WTC11 (cell line): ENCODE data around the gene MDFIC2. TPM values are rescaled to one million over a fixed set of nuclear protein-coding genes. Genes with fewer than 3 reads are reported as not detected.

Source experiments
- ATAC-seq: fragments of 200-7000 bp; cut with Tn5 transposase; 2 replicates; pipeline ENCODE4 v1.10.0; 2021; ENCODE audit warnings: mild to moderate bottlenecking, moderate library complexity
- CTCF ChIA-PET: fragments of 300-600 bp; sonication (Branson Sonifier 250); formaldehyde crosslinking; loops from one replicate; lab custom pipeline; 2021; ENCODE audit warnings: antibody characterized with exemption; lab: Charles Lee
- POLR2A ChIA-PET: fragments of 350-600 bp; sonication (Branson Sonifier 250); formaldehyde crosslinking; loops from one replicate; lab custom pipeline; 2021; ENCODE audit warnings: antibody characterized with exemption; lab: Charles Lee
- DNase-seq: peaks from one replicate; pipeline ENCODE4 v3.0.0; 2021; ENCODE audit warnings: low spot score
- H3K27ac Mint-ChIP-seq: 2 replicates; pipeline ENCODE4 v1.8.0; 2021; ENCODE audit warnings: mixed read lengths
- H3K27me3 Mint-ChIP-seq: 2 replicates; pipeline ENCODE4 v1.8.0; 2021; ENCODE audit warnings: low read depth, mild to moderate bottlenecking, moderate library complexity, mixed read lengths
- H3K36me3 Mint-ChIP-seq: 2 replicates; pipeline ENCODE4 v1.8.0; 2021; ENCODE audit warnings: mixed read lengths
- H3K4me1 Mint-ChIP-seq: 2 replicates; pipeline ENCODE4 v1.8.0; 2022; ENCODE audit warnings: mixed read lengths
- H3K4me3 Mint-ChIP-seq: 2 replicates; pipeline ENCODE4 v1.8.0; 2021; ENCODE audit warnings: mild to moderate bottlenecking, moderate library complexity, mixed read lengths
- H3K9me3 Mint-ChIP-seq: 2 replicates; pipeline ENCODE4 v1.8.0; 2021; ENCODE audit warnings: mixed read lengths
- ATF1 ChIP-seq: sonication (generic); formaldehyde crosslinking; IDR thresholded peaks from 2 replicates; pipeline ENCODE4 v1.8.1; 2023; ENCODE audit warnings: mild to moderate bottlenecking, moderate library complexity, missing genetic modification reagents
- ETV6 ChIP-seq: sonication (generic); formaldehyde crosslinking; IDR thresholded peaks from 2 replicates; pipeline ENCODE4 v1.8.1; 2022; ENCODE audit warnings: mild to moderate bottlenecking, missing genetic modification reagents
- FOXK1 ChIP-seq: sonication (generic); formaldehyde crosslinking; IDR thresholded peaks from 2 replicates; pipeline ENCODE4 v1.8.0; 2022; ENCODE audit warnings: mild to moderate bottlenecking, moderate library complexity, missing genetic modification reagents
- MXD4 ChIP-seq: fragments of 250-450 bp; sonication (Bioruptor Pico); IDR thresholded peaks from 2 replicates; pipeline ENCODE4 v1.8.0; 2021; ENCODE audit warnings: mild to moderate bottlenecking, moderate library complexity, borderline replicate concordance
- NFATC4 ChIP-seq: fragments of 250-450 bp; sonication (Bioruptor Pico); IDR thresholded peaks from 2 replicates; pipeline ENCODE4 v1.9.0; 2021; ENCODE audit warnings: mild to moderate bottlenecking
- NFE2L1 ChIP-seq: sonication (generic); formaldehyde crosslinking; IDR thresholded peaks from 2 replicates; pipeline ENCODE4 v1.8.1; 2023; ENCODE audit warnings: missing genetic modification reagents
- PRRX2 ChIP-seq: fragments of 250-450 bp; sonication (Bioruptor Pico); IDR thresholded peaks from 2 replicates; pipeline ENCODE4 v1.8.0; 2021; ENCODE audit warnings: mild to moderate bottlenecking
- SOX15 ChIP-seq: fragments of 250-450 bp; sonication (Bioruptor Pico); IDR thresholded peaks from 2 replicates; pipeline ENCODE4 v1.9.0; 2021; ENCODE audit warnings: mild to moderate bottlenecking
- TCF7 ChIP-seq: sonication (generic); formaldehyde crosslinking; IDR thresholded peaks from 2 replicates; pipeline ENCODE4 v1.8.0; 2022; ENCODE audit warnings: mild to moderate bottlenecking, low read depth, missing genetic modification reagents, moderate library complexity
- TEAD1 ChIP-seq: sonication (generic); formaldehyde crosslinking; IDR thresholded peaks from 2 replicates; pipeline ENCODE4 v1.8.0; 2022; ENCODE audit warnings: mild to moderate bottlenecking, missing genetic modification reagents
- ZNF121 ChIP-seq: sonication (generic); formaldehyde crosslinking; IDR thresholded peaks from 2 replicates; pipeline ENCODE4 v1.8.0; 2023; ENCODE audit warnings: missing genetic modification reagents
- ZNF138 ChIP-seq: sonication (generic); formaldehyde crosslinking; conservative IDR thresholded peaks from 2 replicates; pipeline ENCODE4 v1.8.1; 2022; ENCODE audit warnings: mild to moderate bottlenecking, moderate library complexity, missing genetic modification reagents
- ZNF317 ChIP-seq: sonication (generic); formaldehyde crosslinking; IDR thresholded peaks from 2 replicates; pipeline ENCODE4 v1.8.1; 2023; ENCODE audit warnings: low read depth, mild to moderate bottlenecking, moderate library complexity, missing genetic modification reagents, borderline replicate concordance
- ZNF396 ChIP-seq: fragments of 250-450 bp; sonication (Bioruptor Pico); IDR thresholded peaks from 2 replicates; pipeline ENCODE4 v1.8.0; 2021; ENCODE audit warnings: mild to moderate bottlenecking, moderate library complexity, borderline replicate concordance
- ZNF423 ChIP-seq: fragments of 250-450 bp; sonication (Bioruptor Pico); IDR thresholded peaks from 2 replicates; pipeline ENCODE4 v2.1.2; 2022; ENCODE audit warnings: mild to moderate bottlenecking, moderate library complexity
- total RNA-seq: library from RNA; stranded (reverse); gene quantifications from 3 replicates; pipeline ENCODE4 v1.2.3, GENCODE V29; 2021
- TF ChIP-seq, protein P1 (sequence below): sonication (generic); formaldehyde crosslinking; IDR thresholded peaks from 2 replicates; pipeline ENCODE4 v1.8.1; 2023; ENCODE audit warnings: mild to moderate bottlenecking, missing genetic modification reagents, borderline replicate concordance
- TF ChIP-seq, protein P2 (sequence below): fragments of 250-450 bp; sonication (Bioruptor Pico); IDR thresholded peaks from 2 replicates; pipeline ENCODE4 v1.8.0; 2021; ENCODE audit warnings: mild to moderate bottlenecking
- TF ChIP-seq, protein P3 (sequence below): sonication (generic); formaldehyde crosslinking; IDR thresholded peaks from 2 replicates; pipeline ENCODE4 v1.8.0; 2023; ENCODE audit warnings: mild to moderate bottlenecking, missing genetic modification reagents
- TF ChIP-seq, protein P4 (sequence below): sonication (generic); formaldehyde crosslinking; IDR thresholded peaks from 2 replicates; pipeline ENCODE4 v1.8.1; 2022; ENCODE audit warnings: mild to moderate bottlenecking, moderate library complexity, missing genetic modification reagents
- TF ChIP-seq, protein P5 (sequence below): sonication (generic); formaldehyde crosslinking; IDR thresholded peaks from 2 replicates; pipeline ENCODE4 v1.8.0; 2022; ENCODE audit warnings: mild to moderate bottlenecking, missing genetic modification reagents
- TF ChIP-seq, protein P6 (sequence below): sonication (generic); formaldehyde crosslinking; IDR thresholded peaks from 2 replicates; pipeline ENCODE4 v1.8.1; 2022; ENCODE audit warnings: low read depth, missing genetic modification reagents, borderline replicate concordance
- TF ChIP-seq, protein P7 (sequence below): fragments of 200-600 bp; IDR thresholded peaks from 2 replicates; pipeline ENCODE4 v1.8.0; 2022; ENCODE audit warnings: antibody characterized with exemption
- TF ChIP-seq, protein P8 (sequence below): sonication (generic); formaldehyde crosslinking; IDR thresholded peaks from 2 replicates; pipeline ENCODE4 v1.8.1; 2023; ENCODE audit warnings: mild to moderate bottlenecking, missing genetic modification reagents, moderate library complexity

The MDFIC2 gene
- total RNA-seq, 1 experiment from 2014 or later, result not detected

DNA sequence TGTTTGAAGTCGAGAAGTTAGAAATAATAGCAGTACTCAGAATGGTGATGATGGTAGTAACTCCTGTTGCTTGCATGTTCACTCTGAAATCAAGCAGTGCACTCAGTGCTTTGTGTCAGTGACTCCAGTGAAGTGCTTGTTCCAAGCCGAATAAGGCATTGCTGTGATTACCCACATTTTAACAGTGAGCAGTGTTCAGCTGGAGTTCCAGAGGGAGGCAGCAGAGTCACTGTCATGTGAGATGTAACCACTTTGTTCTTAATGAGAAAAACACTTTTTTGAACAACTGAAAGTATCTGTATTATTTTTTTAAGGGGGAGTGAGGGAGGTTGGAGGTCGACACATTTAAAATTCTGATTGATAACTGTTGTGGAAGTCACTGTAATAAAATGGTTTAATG, 3.7 kb downstream of the MDFIC2 start (continued):
- TF ChIP-seq, protein P1, sequence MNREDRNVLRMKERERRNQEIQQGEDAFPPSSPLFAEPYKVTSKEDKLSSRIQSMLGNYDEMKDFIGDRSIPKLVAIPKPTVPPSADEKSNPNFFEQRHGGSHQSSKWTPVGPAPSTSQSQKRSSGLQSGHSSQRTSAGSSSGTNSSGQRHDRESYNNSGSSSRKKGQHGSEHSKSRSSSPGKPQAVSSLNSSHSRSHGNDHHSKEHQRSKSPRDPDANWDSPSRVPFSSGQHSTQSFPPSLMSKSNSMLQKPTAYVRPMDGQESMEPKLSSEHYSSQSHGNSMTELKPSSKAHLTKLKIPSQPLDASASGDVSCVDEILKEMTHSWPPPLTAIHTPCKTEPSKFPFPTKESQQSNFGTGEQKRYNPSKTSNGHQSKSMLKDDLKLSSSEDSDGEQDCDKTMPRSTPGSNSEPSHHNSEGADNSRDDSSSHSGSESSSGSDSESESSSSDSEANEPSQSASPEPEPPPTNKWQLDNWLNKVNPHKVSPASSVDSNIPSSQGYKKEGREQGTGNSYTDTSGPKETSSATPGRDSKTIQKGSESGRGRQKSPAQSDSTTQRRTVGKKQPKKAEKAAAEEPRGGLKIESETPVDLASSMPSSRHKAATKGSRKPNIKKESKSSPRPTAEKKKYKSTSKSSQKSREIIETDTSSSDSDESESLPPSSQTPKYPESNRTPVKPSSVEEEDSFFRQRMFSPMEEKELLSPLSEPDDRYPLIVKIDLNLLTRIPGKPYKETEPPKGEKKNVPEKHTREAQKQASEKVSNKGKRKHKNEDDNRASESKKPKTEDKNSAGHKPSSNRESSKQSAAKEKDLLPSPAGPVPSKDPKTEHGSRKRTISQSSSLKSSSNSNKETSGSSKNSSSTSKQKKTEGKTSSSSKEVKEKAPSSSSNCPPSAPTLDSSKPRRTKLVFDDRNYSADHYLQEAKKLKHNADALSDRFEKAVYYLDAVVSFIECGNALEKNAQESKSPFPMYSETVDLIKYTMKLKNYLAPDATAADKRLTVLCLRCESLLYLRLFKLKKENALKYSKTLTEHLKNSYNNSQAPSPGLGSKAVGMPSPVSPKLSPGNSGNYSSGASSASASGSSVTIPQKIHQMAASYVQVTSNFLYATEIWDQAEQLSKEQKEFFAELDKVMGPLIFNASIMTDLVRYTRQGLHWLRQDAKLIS (CRISPR knock-in tag), result no peak
- TF ChIP-seq NFE2L1 (CRISPR knock-in tag) (no peak), NFATC4 (CRISPR knock-in tag) (no peak), ATF1 (CRISPR knock-in tag) (no peak), TEAD1 (CRISPR knock-in tag) (no peak)
- TF ChIP-seq, protein P2, sequence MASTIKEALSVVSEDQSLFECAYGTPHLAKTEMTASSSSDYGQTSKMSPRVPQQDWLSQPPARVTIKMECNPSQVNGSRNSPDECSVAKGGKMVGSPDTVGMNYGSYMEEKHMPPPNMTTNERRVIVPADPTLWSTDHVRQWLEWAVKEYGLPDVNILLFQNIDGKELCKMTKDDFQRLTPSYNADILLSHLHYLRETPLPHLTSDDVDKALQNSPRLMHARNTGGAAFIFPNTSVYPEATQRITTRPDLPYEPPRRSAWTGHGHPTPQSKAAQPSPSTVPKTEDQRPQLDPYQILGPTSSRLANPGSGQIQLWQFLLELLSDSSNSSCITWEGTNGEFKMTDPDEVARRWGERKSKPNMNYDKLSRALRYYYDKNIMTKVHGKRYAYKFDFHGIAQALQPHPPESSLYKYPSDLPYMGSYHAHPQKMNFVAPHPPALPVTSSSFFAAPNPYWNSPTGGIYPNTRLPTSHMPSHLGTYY, result no peak
- TF ChIP-seq, all 79 proteins: peak for 0

DNA sequence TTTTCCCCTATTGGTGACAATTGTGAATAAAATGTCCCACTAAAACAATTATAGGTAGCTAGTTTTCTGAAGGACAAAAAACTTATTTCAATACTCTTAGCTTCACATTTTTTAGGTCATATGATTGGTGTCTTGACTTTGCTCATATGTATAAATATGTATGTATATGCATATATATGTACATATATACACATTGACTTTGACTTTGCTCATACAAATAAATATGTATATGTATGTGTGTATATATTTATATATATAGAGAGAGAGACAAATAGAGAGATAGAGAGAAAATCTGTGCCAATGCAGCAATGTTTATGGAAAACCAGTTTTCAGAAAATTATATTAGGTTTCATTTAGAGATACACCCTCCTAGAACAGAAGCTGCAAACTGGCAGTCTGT, 5.7 kb downstream of the MDFIC2 start:
- H3K36me3 Mint-ChIP-seq, result no peaks in the 10 kb centered on the region
- TF ChIP-seq, protein P3, sequence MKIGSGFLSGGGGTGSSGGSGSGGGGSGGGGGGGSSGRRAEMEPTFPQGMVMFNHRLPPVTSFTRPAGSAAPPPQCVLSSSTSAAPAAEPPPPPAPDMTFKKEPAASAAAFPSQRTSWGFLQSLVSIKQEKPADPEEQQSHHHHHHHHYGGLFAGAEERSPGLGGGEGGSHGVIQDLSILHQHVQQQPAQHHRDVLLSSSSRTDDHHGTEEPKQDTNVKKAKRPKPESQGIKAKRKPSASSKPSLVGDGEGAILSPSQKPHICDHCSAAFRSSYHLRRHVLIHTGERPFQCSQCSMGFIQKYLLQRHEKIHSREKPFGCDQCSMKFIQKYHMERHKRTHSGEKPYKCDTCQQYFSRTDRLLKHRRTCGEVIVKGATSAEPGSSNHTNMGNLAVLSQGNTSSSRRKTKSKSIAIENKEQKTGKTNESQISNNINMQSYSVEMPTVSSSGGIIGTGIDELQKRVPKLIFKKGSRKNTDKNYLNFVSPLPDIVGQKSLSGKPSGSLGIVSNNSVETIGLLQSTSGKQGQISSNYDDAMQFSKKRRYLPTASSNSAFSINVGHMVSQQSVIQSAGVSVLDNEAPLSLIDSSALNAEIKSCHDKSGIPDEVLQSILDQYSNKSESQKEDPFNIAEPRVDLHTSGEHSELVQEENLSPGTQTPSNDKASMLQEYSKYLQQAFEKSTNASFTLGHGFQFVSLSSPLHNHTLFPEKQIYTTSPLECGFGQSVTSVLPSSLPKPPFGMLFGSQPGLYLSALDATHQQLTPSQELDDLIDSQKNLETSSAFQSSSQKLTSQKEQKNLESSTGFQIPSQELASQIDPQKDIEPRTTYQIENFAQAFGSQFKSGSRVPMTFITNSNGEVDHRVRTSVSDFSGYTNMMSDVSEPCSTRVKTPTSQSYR (CRISPR knock-in tag), result no peak
- TF ChIP-seq ZNF138 (no peak), ZNF121 (CRISPR knock-in tag) (no peak), PRRX2 (CRISPR knock-in tag) (no peak), MXD4 (CRISPR knock-in tag) (no peak), FOXK1 (CRISPR knock-in tag) (no peak), SOX15 (no peak), ZNF396 (CRISPR knock-in tag) (no peak), ETV6 (no peak), ZNF317 (no peak), TCF7 (no peak), ZNF423 (CRISPR knock-in tag) (no peak)
- TF ChIP-seq, protein P4, sequence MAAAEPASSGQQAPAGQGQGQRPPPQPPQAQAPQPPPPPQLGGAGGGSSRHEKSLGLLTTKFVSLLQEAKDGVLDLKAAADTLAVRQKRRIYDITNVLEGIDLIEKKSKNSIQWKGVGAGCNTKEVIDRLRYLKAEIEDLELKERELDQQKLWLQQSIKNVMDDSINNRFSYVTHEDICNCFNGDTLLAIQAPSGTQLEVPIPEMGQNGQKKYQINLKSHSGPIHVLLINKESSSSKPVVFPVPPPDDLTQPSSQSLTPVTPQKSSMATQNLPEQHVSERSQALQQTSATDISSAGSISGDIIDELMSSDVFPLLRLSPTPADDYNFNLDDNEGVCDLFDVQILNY, result no peak
- TF ChIP-seq, protein P5, sequence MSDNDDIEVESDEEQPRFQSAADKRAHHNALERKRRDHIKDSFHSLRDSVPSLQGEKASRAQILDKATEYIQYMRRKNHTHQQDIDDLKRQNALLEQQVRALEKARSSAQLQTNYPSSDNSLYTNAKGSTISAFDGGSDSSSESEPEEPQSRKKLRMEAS, result no peak
- TF ChIP-seq, protein P6, sequence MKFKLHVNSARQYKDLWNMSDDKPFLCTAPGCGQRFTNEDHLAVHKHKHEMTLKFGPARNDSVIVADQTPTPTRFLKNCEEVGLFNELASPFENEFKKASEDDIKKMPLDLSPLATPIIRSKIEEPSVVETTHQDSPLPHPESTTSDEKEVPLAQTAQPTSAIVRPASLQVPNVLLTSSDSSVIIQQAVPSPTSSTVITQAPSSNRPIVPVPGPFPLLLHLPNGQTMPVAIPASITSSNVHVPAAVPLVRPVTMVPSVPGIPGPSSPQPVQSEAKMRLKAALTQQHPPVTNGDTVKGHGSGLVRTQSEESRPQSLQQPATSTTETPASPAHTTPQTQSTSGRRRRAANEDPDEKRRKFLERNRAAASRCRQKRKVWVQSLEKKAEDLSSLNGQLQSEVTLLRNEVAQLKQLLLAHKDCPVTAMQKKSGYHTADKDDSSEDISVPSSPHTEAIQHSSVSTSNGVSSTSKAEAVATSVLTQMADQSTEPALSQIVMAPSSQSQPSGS, result no peak
- TF ChIP-seq, protein P7, sequence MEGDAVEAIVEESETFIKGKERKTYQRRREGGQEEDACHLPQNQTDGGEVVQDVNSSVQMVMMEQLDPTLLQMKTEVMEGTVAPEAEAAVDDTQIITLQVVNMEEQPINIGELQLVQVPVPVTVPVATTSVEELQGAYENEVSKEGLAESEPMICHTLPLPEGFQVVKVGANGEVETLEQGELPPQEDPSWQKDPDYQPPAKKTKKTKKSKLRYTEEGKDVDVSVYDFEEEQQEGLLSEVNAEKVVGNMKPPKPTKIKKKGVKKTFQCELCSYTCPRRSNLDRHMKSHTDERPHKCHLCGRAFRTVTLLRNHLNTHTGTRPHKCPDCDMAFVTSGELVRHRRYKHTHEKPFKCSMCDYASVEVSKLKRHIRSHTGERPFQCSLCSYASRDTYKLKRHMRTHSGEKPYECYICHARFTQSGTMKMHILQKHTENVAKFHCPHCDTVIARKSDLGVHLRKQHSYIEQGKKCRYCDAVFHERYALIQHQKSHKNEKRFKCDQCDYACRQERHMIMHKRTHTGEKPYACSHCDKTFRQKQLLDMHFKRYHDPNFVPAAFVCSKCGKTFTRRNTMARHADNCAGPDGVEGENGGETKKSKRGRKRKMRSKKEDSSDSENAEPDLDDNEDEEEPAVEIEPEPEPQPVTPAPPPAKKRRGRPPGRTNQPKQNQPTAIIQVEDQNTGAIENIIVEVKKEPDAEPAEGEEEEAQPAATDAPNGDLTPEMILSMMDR, result no peak
- TF ChIP-seq, protein P8, sequence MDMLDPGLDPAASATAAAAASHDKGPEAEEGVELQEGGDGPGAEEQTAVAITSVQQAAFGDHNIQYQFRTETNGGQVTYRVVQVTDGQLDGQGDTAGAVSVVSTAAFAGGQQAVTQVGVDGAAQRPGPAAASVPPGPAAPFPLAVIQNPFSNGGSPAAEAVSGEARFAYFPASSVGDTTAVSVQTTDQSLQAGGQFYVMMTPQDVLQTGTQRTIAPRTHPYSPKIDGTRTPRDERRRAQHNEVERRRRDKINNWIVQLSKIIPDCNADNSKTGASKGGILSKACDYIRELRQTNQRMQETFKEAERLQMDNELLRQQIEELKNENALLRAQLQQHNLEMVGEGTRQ (CRISPR knock-in tag), result no peak
- TF ChIP-seq, all 79 proteins: peak for 0
- Mint-ChIP-seq H3K27ac (no peak overlapping the region), H3K4me3 (no peak overlapping the region), H3K9me3 (no peaks in the 10 kb centered on the region), H3K27me3 (no peaks in the 10 kb centered on the region), H3K4me1 (peaks cover 11% of the 10 kb centered on the region)
- POLR2A ChIA-PET, result no interaction called here
- DNase-seq, result no peak
- ATAC-seq, result no peak
- CTCF ChIA-PET, result no interaction called here
